GM18502 (cell line): ENCODE measurements around the gene DAPK2.
A peak's percentile ranks its signal among the peaks of the same experiment; 100 is the strongest.
"Not testable (repeated sequence)": the region's sequence is repeated elsewhere in the genome, so short reads cannot be mapped to it uniquely, and the experiment has no call there.

Source experiments
- ATAC-seq: cut with Tn5 transposase; IDR thresholded peaks from one replicate; pipeline ENCODE4 v1.9.1; 2021; ENCODE audit warnings: mild to moderate bottlenecking; ENCODE audit not compliant: unreplicated experiment, poor library complexity

Gene DAPK2

GRCh38 chr15:64059104-64059503 is 12.8 kb upstream of the DAPK2 start:
- not testable (repeated sequence) for ATAC-seq

DNA sequence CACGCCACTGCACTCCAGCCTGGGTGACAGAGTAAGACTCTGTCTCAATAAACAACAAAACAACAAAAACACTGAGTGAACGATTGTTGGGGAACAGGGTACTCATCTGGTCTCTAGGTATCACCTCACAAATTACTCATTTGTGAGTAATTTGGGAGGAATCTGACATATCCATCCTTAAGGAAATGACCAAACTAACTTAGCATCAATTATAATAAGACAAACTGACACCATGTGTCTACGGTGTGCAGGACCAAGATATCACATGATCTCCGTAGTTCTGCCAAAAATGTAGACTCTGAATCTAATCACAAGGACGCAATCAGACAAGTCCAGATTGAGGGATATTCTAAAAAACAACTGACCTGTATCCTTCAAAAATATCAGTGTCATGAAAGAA is 12.0 kb upstream of the DAPK2 start:
- ATAC-seq, result no peak

DNA sequence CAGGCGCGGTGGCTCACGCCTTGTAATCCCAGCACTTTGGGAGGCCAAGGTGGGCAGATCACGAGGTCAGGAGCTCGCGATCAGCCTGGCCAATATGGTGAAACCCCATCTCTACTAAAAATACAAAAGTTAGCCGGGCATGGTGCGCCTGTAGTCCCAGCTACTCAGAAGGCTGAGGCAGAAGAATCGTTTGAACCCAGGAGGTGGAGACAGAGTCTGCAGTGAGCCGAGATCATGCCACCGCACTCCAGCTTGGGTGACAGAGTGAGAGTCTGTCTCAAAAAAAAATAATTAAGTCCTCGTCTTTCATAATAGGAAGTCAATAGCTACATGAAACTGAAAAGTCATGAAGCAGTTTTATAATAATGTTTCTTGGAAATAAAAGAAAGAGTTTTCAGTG is 7.4 kb upstream of the DAPK2 start:
- not testable (repeated sequence) for ATAC-seq

DNA sequence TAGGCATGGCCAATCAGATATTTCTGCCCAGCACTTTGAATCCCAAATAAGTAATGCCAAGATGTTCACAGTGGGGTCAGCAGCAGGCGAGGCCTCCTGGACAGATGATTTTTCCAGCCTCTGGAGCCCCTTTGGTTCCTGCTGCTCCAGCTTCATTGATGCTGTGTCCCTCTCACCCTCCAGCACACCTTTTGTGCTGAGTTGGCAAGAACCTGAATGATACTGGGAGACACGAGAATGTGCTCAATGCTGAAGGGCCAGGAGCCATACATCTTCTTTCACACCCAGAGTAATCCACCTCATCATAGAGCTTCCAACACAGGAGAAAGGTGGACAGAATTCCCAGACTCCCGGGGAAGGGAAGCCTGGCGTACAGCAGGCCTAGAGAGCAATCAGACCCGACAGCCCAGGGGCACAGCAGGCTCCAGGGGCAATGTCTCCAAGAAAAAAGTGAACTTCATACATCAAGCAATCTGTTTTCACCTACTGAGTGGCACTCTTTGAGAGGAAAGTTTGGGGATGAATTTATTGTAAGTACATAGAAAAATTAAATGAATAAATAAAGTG is 6.7 kb upstream of the DAPK2 start:
- no peak for ATAC-seq

DNA sequence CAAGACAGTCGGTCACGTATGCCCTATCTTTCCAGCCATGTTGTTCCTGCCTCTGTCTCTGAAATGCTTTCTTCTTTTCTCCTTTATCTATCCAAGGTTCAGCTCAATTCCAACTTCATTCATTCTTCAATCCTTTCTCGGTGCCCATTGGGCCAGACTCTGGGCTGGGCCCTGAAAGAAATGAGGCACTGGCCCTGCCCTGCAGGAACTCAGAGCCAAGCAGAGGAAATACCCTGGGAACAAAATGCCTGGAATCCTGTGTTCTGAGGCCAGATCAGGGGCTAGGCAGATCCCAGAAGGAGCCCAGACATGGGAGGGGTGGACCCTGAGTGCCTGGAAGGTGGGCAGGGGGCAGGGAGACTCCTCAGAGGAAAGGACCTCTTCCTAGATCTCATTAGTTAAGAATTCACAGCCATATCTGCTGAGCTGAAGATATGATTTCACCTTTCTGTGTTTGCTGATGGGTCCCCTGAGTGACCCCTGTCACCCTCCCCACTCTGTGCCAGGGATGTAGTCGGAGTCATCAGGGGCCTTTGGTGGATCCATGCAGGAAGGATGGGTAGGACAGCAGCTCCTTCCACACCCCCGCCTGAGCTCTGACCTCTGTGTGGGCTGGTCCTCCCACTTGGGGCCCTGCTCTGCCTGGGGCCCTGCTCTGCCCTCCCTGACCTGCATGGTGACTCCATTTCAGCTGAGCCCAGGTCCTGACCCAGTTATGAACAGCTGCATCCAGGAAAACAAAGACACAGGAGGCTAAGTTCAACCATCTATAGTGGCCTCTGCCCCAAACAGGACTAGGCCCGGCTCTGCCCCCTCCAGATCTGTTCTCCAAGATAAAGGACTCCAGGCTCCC is 5.3 kb upstream of the DAPK2 start:
- no peak for ATAC-seq

GRCh38 chr15:64051093-64051402 is 4.8 kb upstream of the DAPK2 start:
- no peak for ATAC-seq

DNA sequence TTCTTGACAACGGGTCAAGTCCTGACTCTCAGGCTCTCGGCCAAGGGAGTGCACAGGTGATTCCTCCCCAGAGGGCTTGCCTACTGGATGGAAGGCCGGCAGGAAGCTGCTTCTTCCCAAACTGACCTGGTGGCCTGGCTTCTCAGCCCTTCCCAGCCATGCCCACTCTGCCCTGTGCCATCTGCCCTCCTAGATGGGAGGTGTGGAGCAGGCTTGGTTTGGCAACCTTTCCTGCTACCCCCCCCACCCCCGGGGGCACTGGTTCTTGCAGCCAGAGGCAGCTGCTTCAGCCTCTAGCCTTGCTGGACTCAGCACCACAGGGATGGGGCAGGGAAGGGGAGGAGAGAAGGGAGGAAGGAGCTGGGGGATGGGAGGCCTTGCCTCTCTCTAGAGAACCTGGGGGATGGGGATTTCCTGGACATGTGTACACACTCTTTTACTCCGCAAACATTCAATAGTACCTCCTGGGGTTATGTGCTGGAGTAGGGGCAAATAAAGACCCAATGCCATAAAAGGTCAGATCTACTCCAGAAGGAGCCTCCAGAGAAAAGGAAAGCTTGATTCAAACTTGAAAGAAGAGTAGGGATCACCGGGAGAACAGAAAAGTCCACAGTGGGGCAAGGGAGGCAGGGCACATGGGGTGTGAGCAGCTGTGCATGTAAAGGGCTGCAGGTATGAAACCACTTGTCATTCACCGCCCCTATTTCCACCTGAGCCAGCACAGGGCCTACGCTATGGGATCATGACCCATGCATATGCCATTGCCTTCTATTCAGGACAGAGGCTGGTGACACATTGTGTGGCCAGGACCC is 4.2 kb upstream of the DAPK2 start:
- ATAC-seq, result no peak

DNA sequence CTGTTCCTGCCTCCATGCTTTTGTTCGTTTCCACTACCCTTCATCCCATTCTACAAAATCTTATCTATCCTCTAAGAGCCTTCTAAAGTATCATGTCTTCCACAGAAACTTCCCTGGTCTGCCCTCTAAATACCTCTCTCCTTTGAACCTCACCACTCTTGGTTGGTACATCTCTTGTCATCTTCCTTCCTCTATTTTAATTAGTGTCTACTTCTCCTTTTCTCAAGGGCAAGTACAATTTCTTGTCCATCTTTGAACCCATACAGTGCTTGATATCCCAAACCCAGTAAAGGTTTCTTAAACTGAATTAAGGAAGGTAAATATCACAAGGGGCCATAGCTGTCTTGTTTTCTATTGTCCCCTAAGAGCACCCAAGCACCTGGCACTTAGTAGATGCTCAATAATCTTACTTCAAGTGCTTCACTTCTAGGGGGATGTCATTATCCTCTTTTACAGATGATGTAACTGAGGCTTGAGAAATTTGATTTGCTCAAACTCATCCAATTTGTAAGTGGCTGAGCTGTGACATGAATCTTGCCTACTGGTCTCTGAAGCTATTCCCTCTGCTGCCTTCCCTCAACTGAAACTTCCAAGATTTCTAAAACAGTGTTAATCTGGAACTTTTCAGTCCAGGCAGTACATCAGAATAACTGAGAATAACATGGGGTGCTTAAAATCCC is 2.6 kb upstream of the DAPK2 start:
- no peak for ATAC-seq

DNA sequence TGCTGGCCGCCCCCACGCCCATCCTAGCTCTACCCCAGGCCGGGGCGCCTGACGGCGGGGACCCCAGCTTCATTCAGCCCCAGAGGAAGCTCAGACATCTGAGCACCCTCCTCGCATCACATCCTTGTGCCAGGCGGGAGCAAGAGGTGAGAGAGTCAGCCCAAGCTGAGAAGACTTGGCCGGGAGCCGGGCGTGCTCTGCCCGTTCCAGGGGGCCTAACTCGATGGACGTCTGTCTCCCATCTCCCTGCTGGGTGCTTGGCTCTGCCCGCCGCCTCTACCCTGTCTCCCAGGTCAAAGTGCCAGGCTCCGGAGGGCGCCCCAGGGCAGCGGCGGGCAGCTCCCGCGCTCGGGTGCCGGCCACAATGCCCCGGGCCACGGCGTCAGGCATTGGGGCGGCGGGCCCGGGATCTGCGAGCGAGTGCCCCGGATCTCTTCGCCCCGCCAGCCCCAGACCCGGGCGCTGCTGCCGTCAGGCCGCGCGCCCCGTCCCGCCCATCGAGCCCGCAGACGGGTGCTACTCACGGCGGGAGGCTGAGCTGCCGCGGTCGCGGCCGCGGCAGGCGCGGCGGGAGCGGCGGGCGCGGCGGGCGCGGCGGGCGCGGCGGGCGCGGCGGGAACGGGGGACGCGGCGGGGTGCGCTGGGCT is 388 bp downstream of the DAPK2 start:
- peak; percentile 31 for ATAC-seq

DNA sequence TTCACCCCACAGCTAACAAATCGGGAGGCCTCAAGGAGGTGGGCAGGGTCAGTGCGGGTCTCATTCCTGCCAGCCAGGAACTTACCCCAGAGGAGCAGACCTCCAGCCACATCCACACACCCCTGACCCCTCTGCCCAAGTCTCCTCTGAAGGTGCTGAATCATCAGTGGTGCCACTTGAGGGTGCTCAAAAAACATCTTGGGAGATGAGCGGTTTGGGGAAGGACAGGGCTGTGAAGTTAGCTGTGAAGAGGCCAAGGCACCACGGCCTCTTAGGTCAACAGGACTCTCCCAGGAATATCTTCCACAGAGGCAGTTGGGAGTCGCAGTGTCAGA is 1.2 kb downstream of the DAPK2 start:
- no peak for ATAC-seq

DNA sequence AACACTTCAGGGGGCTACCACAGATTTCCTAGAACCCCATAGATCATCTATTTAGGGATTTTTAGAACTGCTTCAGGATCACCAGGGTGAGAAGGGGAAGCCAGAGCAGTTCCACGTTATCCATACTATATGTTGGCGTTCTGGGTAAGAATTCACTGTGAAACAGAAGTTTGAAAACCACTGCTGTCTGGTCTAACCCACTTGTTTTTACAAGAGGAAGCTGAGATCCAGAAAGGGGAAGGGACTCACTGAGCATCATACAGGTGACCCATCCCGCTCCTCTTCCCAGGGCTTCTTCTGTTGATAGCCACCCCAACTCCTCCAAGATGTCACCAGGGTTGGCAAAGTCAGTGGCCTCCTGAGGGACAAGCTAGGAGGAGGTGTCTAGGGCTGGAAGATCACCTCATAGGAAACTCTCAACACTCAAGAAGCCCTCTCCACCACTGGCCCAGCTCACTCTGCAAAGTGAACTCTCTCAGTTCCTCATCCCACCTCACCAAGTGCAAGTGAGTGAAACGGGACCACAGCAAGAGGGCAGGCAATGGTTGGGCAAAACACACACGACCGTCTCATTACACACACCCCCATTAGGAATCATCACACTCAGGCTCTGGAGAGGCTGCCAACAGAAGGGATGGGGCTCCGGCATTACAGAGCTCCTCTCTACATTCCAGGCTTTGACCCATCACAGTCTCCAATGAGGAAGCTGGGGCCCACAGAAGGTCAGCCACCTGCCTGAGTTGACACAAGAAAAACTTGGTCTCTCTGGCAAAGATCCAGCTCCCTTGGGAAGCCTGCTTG is 1.8 kb downstream of the DAPK2 start:
- peak; percentile 66 for ATAC-seq

GRCh38 chr15:64038878-64039610 is 7.2 kb downstream of the DAPK2 start:
- no peak for ATAC-seq

GRCh38 chr15:64037966-64038365 is 8.3 kb downstream of the DAPK2 start:
- ATAC-seq, result no peak

DNA sequence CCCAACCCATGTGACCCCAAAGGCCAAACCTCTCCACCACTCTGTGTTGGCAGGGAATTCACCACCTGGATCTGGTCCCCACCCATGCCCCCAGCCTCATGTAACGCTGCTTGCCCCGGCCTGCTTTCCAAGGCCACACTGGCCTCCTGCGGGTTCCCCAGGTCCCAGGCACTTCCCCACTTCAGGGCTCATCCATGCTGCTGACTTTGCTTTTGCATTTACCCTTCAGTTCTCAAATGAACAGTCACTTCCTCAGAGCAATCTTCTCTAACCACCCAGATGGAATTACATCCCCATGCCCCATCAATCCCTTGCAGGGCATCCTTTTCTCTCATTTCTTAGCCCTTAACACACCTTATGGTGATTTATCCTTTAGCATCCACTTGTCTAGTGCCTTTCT is 9.2 kb downstream of the DAPK2 start:
- ATAC-seq, result no peak

- ATAC-seq, result no peak
Observed at GRCh38 chr15:64035525-64035924, 10.8 kb downstream of the DAPK2 start.

DNA sequence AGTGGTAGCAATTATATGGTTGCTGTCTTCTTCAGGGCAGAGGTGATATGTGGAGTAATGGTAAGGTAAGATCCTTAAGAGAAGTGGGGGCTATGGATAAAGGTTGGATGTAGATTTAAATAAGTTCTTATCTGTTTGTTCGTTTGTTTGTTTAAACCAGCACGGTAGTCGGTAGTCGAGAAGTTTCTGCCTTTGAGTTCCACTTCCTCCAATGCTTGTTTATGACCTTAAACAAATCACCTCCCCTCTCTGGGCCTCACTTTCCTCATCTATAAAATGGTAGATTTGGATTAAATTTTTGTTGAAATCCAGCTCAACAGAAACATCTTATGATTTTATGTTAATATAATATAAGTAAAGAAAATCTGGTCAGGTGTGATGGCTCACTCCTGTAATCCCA is 11.8 kb downstream of the DAPK2 start:
- no peak for ATAC-seq

GRCh38 chr15:64032329-64032728 is 14.0 kb downstream of the DAPK2 start:
- no peak for ATAC-seq

- ATAC-seq, result no peak
Observed at GRCh38 chr15:64030123-64030522, 16.2 kb downstream of the DAPK2 start.

DNA sequence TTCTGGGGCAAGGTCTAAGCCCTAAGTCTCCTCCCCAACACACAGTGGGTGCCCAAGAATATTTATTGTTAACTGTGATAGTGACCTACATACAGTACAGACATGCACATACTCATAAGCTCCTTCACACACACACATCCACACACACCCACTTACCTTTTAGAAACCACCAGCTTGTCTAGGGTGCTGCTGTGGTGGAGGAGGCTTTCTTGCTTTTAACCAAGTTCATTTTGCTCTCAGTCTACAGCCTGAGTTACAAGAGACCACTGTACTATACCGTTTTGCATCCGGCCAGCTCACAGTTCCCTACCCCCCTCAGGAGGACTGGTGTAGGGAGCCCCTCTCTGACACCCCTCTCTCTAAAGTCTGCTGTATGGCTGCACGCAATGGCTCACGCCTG is 16.7 kb downstream of the DAPK2 start:
- no peak for ATAC-seq
